LNCAP (cell line): Measurements from ENCODE around the gene CACNG5.

Source experiments
- TF ChIP-seq, protein P1 (sequence below): fragments of 450-650 bp; IDR thresholded peaks from 2 replicates; pipeline ENCODE4 v1.5.1; 2017; ENCODE audit warnings: mild to moderate bottlenecking

Gene CACNG5

GRCh38 chr17:66810951-66811682, 23.8 kb upstream of the CACNG5 start:
- TF ChIP-seq, protein P1, sequence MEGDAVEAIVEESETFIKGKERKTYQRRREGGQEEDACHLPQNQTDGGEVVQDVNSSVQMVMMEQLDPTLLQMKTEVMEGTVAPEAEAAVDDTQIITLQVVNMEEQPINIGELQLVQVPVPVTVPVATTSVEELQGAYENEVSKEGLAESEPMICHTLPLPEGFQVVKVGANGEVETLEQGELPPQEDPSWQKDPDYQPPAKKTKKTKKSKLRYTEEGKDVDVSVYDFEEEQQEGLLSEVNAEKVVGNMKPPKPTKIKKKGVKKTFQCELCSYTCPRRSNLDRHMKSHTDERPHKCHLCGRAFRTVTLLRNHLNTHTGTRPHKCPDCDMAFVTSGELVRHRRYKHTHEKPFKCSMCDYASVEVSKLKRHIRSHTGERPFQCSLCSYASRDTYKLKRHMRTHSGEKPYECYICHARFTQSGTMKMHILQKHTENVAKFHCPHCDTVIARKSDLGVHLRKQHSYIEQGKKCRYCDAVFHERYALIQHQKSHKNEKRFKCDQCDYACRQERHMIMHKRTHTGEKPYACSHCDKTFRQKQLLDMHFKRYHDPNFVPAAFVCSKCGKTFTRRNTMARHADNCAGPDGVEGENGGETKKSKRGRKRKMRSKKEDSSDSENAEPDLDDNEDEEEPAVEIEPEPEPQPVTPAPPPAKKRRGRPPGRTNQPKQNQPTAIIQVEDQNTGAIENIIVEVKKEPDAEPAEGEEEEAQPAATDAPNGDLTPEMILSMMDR: no peak

DNA sequence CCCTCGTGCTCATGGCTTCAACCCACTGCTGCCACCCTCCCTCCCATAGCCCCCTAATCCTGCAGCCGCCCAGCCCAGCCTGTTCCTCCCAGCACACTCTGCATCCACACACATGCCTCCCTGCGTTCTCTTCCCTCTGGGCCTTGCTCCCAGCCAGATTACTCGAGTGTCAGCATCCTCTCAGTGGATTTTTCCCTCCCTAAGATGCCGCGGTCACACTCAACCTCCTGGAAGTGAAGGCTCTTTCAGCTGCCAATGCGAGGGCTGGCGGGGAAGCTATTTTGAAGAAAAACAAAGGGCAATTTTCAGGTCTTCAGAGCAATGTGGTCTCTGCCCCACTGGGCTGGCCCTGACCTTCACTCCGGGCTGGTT, 23.2 kb upstream of the CACNG5 start:
- TF ChIP-seq, protein P1: no peak

GRCh38 chr17:66812571-66812970, 22.3 kb upstream of the CACNG5 start:
- TF ChIP-seq, protein P1: no peak

DNA sequence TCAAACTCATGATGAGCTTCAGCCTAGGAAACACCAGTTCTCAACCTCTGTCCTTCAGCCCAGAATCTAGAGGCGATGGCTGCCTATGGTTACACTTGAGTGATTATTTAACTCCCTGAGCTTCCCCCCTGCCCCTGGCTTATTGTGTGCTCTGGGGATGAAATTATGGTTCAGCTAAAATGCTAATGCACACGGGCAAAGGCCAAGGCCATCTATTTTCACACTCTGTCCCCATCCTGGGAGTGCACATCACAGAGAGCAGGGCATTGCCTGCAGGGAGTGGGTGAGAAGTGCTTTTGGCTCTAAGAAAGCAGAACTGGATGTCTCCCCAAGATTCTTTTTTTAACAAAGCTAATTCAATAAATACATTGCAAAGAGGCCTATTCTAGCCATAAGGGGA, 21.6 kb upstream of the CACNG5 start:
- TF ChIP-seq, protein P1: no peak

GRCh38 chr17:66814026-66814425, 20.9 kb upstream of the CACNG5 start:
- TF ChIP-seq, protein P1: no peak

GRCh38 chr17:66814570-66814969, 20.3 kb upstream of the CACNG5 start:
- TF ChIP-seq, protein P1: no peak

DNA sequence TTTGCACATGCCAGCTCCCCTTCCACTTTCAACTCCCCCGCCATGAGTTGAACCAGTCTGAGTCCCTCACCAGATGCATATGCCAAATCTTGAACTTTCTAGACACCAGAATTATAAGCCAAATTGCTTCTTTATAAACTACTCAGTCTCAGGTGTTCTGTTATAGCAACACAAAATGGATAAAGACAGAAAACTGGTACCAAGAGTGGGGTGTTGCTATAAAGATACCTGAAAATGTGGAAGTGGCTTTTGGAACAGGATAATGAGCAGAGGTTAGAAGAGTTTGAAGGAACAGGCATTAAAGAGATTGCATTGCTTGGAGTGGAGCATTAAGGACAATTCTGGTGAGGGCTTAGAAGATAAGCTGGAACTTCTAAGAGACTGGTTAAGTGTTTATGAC, 17.2 kb upstream of the CACNG5 start:
- TF ChIP-seq, protein P1: no peak

- TF ChIP-seq, protein P1: no peak
Measured at GRCh38 chr17:66819466-66819865, 15.5 kb upstream of the CACNG5 start.
